H4 (cell line): ENCODE measurements around the gene ARL10. TPM values are rescaled to one million over a fixed set of nuclear protein-coding genes. Genes with fewer than 3 reads are reported as not detected.

ENCODE experiments used
- total RNA-seq: library from RNA; depleted of rRNA; stranded (reverse); fragments of >200 nt; shearing (Covaris generic); gene quantifications from 2 replicates; pipeline ENCODE4 v1.2.3, GENCODE V29; 2014; rRNA removed

ARL10 gene
- total RNA-seq, 1 experiment from 2014 or later = not detected

Other genes with a start within 250 kb of the ARL10 start
- 16.6 and 17.7 TPM in 2 replicates for gene SIMC1, start 127.1 kb upstream of the ARL10 start, total RNA-seq
- gene KIAA1191, start 3.7 kb upstream of the ARL10 start, total RNA-seq = 83.8 and 97.8 TPM in 2 replicates
- 30.9 and 47.2 TPM in 2 replicates for gene NOP16, start 23.1 kb downstream of the ARL10 start, total RNA-seq
- gene HIGD2A, start 23.3 kb downstream of the ARL10 start, total RNA-seq = 182 and 212 TPM in 2 replicates
- gene CLTB, start 51.1 kb downstream of the ARL10 start, total RNA-seq = 80.4 and 81.9 TPM in 2 replicates
- gene FAF2, start 82.9 kb downstream of the ARL10 start, total RNA-seq = 59.3 and 64.6 TPM in 2 replicates
- gene RNF44, start 171.9 kb downstream of the ARL10 start, total RNA-seq = 3.0 and 4.9 TPM in 2 replicates
- gene CDHR2, start 183.9 kb downstream of the ARL10 start, total RNA-seq = not detected in 2 replicates
- gene GPRIN1, start 244.7 kb downstream of the ARL10 start, total RNA-seq = 11.7 and 14.0 TPM in 2 replicates